ENCODE data around the gene KCNK18. TPM values are rescaled to one million over a fixed set of nuclear protein-coding genes. Genes with fewer than 3 reads are reported as not detected.

KCNK18 gene
- total RNA-seq, 1 donor from 2014 or later: not detected

DNA sequence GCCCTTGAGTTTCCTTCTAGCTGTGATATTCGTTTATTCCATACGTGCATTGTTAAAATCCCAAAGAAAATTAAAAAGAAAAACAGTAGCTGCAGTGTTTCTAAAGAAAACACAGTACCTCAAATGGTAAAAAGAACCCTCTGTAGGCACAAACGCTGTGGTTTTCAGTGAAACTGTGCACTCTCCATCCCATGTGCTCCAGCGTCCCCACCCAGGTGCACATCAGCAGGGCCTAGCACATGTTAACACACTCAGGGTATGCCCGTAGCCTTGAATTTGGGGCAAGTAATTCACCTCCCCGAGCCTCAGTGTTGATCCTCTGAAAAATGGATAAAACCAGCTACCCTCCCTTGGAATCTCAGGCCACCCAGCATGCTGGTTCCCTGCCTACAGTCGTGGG, 53.1 kb downstream of the KCNK18 start:
- DNase-seq (ENCODE audit: low read depth, low spot score): no peak

DNA sequence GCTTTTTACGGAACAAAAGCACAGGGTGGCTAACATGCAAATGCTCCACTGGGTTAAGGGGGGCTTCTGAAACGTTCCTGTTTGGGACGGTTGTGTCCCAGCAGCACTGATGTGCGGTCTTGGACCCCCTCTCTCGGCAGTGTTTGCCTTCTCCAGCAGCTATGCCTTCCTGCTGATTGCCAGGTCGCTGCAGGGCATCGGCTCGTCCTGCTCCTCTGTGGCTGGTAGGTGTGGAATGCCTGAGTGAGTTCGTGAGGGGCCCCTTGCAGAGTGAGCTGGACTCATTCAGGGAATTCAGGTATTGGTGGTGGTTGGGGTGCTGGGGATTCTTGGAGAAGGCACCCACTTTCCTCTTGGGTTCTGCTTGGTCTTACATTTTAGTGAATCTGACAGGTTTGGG, 56.6 kb downstream of the KCNK18 start:
- DNase-seq (ENCODE audit: low read depth, low spot score): no peak

DNA sequence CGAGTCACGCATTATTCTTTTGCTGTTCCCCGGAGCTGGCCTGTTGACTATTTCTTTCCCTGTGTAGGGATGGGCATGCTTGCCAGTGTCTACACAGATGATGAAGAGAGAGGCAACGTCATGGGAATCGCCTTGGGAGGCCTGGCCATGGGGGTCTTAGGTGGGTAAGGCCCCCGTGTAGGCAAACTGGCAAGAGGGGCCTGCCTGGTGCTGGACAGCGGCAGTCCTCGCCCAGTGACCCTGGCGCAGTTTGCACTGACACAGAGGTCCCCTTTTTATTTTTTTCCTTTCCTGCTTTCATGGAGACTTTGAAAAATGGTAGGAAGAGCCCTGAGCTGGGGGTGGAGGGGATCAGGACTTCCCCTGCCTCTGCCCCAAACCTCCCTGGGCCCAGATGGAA, 57.0 kb downstream of the KCNK18 start:
- DNase-seq (ENCODE audit: low read depth, low spot score): no peak

DNA sequence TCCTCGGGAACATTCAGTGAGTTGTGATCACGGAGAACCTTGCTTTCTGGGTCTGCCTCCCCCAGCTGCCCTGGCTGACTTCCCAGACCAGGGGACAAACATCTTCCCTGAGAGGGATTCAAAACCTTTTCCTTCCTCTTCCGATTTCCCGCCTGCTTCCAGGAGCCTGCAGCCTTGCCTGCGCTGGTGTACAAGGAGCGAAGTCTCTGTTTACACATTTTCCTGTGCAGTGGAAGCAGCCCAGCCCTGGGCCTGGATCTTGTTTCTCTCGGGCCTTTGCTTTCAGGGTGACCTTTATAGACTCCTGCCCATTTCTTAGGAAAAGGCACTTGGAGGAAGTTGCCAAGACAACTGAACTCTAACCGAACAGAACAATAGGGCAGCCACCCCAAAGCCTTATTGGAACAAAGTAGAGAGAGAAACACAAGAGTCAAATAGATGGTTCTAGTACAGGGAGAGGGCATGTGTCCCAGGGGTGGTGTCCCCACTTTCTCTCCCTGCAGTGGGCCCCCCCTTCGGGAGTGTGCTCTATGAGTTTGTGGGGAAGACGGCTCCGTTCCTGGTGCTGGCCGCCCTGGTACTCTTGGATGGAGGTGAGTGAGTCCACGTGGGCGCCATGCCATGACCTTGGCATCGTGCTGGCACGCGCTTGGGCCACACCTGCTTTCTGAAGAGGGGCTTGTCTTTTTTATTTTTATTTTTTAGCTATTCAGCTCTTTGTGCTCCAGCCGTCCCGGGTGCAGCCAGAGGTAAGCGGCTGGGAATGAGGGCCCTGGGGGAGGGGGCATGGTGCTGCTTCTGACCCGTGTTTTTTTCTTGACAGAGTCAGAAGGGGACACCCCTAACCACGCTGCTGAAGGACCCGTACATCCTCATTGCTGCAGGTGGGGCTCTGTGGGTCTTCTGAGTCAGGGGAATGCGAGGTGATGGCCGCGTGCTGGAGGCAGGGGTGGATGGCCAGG, 57.8 kb downstream of the KCNK18 start:
- DNase-seq (ENCODE audit: low read depth, low spot score): no peak

DNA sequence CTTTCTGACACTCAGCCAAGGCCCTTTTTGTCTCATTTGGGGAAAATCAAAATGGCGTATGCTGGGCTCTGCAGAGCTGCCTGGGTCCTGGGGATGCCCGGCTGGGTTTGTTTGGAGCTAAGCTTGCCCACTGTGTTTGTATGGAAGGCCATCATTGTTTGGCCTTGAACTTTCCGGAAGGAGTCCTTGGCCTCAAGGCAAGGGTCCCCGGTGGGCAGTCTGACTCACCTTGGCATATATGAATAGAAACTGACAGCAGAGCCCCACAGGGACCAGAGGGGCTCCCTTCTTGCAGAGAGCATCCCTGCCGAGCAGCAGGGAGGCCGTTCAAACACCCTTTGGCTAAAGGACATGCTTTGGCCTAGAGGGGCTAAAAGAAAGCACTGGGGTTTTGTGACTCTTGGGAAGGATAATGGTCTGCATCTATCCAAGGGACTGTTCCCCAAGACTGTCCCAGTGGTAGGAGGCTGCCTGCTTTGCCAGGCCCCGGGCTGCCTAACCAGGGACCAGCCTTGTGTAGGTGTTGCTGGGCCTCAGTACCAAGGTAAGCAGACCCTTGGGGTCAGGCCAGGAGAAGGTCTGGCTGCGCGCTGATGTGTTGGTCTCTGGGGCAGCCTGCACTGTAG, 58.7 kb downstream of the KCNK18 start:
- DNase-seq (ENCODE audit: low read depth, low spot score): no peak

DNA sequence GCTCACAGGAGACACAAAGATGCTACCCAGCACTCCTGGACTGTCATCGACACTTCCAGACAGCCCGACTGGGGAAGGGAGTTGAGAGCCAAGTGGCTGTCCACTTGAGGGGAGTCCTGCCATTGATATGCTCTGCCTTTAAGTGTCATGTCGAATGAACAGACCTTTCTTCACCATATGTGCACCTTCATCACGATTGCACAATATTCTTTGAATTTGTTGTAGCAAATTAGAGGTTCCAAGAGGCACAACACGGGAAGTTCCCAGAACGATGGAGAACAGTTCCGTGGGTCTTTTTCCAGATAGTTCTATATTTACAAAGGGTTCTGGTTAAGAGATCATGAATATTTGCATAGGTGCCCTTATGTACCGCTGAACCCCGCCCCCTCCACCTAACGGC, 59.6 kb downstream of the KCNK18 start:
- no peak for DNase-seq (ENCODE audit: low read depth, low spot score)

DNA sequence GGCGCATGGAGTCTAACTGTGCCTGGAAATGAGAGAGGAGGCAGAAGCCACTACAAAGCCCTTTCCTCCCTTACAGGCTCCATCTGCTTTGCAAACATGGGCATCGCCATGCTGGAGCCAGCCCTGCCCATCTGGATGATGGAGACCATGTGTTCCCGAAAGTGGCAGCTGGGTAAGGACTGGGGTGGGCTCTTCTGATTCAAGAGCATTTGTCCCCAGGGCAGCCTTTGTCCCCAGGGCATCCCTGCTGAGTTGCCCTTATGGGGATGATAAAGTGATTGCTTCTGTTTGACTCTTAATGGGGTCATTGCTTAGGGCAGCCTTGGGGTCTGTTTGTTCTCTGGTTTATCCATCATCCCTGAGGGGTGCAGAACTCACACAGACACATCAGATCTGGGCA, 60.4 kb downstream of the KCNK18 start:
- DNase-seq (ENCODE audit: low read depth, low spot score): no peak

DNA sequence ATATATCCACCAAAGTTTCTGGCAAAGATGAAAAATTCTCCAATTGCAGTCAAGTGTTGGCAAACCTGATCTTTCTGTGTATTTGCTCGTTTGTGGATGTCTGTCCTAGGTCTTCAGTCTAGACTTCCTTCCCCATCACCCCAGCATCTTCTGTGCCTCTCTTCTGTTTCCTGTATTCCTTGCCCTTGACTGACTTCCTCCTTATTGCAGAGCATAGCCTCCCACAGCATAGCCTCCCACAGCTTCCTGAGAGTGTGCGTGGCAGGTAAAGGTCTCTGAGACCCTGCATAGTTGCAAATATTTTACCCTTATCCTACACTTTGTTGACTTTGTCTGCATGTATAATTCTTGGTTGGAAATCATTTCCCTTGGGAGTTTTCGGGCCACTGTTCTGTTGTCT, 62.0 kb downstream of the KCNK18 start:
- DNase-seq (ENCODE audit: low read depth, low spot score): no peak

Other genes with a start within 250 kb of the KCNK18 start
- gene SHTN1, start 192.3 kb upstream of the KCNK18 start, total RNA-seq: 3.2 and 4.7 TPM in 2 replicates
- not detected in 2 replicates for gene VAX1, start 59.2 kb upstream of the KCNK18 start, total RNA-seq
- 0.04 TPM in 1 of 2 replicates, not detected in the other for gene SLC18A2, start 43.6 kb downstream of the KCNK18 start, total RNA-seq
- 13.5 and 15.3 TPM in 2 replicates for gene PDZD8, start 178.0 kb downstream of the KCNK18 start, total RNA-seq